Measurements from ENCODE around the gene CNTNAP2.
"Not testable (repeated sequence)": the region's sequence is repeated elsewhere in the genome, so short reads cannot be mapped to it uniquely, and the experiment has no call there.

Gene CNTNAP2

DNA sequence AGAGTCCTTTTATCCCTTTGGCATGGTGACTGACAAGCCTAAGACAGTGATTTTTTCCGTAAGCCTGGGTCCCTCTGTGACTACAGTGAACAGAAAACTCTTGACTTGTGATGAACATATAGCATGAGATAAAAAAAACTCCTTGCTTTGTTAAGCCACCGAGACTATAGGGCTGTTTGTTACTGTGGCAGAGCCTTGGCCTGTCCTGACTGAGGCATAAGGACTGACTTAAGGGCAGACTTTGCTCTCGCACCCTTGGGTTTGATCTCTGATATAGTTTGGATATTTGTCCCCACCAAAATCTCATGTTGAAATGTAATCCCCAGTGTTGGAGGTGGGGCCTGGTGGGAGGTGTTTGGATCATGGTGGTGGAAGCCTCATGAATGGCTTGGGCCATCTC lies 2157.5 kb downstream of the CNTNAP2 start:
- no peak for DNase-seq (ENCODE audit: low read depth in 1 of 2, low spot score in 1 of 2)

- no peak for DNase-seq (ENCODE audit: low read depth in 1 of 2, low spot score in 1 of 2)
These were observed 2158.8 kb downstream of the CNTNAP2 start for GRCh38 chr7:148275359-148275890.

DNA sequence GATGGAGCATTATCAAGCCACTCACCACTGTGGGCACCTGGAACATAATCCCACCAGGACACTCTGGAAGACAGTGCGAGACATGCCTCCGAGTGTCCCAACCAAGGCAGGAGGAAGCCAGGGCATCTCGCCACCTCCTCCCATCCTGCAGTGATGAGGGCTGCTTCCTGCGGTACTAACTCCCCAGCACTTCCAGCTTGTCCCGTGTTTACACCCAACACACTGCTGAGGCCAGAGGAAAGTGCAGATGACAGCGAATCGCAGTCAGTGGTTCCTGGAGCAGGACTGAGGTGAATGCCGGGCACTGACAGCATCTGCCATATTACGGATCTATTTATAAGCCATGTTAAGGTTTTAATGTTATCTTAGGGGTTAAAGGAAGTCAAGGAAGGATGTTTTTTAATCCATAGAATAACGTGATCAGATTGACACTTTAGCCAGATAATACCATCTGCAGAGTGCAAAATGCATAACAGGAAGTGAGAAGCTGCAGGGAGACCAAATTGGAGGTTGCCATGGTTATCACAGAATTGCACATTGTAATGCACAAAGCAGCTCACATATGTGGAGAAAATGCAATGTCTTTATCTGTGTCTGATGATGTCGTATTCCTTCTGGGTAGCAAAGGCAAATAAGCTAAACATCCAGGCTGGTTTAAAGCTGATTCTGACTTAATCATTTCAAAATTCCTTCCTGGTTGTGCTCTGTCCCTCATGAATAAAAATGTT lies 2159.9 kb downstream of the CNTNAP2 start:
- no peak for DNase-seq (ENCODE audit: low read depth in 1 of 2, low spot score in 1 of 2)

DNA sequence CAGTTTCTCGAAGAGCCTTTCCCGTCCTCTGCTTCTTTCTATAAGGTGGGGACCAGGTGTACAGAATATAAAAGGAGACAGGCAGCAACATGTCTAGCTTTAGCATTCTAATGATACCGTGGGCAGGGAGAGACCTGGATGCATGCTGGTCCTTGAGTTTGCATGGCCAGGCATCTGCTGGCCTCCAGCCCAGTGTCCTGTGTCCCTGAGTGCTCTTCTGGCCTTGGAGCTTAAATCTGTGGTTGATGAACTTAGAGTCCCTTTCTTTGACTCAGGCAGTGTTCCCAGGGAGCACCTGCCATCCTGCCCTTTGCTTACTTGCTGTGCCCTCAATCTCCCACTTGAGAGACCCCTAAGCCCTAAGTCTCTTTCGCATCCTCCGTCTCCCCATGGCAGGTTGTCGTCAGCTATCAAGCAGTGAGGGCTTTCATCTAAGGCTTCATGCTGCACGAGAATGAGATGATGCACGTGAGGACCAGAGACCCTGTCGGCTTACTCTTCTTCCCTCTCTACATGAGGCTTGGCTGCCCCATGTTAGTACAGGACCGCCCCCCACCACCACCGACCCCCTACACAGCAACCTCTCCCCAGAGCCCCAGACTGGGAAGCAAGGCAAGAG lies 2160.6 kb downstream of the CNTNAP2 start:
- DNase-seq (ENCODE audit: low read depth in 1 of 2, low spot score in 1 of 2): no peak

DNA sequence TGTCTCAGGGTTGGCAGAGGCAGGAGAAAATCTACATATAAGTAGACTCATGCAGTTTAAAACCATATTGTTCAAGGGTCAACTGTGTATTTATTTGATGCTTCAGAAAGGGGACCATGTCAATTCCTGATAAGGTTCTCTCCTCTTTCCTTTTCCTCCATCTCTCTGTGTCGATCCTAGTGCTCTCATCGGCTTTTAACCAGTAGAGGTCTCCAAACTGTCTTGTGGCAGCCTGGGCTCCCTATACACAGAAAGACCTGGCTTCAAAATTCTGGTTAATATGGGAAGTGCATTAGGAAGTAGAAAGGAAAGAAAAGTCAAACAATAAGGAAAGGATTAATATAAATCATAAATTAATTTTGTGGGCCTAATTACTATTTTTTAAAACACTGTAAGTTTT lies 2169.5 kb downstream of the CNTNAP2 start:
- no peak for DNase-seq (ENCODE audit: low read depth in 1 of 2, low spot score in 1 of 2)

DNA sequence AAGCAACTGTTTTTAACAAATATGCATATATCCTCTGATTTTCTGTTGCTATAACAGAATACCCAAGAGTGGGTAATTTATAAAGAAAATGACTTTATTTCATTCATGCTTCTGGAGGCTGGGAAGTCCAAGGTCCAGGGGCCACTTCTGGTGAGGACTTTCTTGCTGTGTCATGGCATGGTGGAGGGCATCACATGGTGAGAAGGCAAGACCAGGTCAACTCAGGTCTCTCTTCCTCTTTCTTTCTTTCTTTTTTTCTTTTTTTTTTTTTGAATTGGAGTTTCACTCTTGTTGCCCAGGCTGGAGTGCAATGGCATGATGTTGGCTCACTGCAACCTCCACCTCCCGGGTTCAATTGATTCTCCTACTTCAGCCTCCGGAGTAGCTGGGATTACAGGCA lies 2170.9 kb downstream of the CNTNAP2 start:
- DNase-seq (ENCODE audit: low read depth in 1 of 2, low spot score in 1 of 2): no peak

DNA sequence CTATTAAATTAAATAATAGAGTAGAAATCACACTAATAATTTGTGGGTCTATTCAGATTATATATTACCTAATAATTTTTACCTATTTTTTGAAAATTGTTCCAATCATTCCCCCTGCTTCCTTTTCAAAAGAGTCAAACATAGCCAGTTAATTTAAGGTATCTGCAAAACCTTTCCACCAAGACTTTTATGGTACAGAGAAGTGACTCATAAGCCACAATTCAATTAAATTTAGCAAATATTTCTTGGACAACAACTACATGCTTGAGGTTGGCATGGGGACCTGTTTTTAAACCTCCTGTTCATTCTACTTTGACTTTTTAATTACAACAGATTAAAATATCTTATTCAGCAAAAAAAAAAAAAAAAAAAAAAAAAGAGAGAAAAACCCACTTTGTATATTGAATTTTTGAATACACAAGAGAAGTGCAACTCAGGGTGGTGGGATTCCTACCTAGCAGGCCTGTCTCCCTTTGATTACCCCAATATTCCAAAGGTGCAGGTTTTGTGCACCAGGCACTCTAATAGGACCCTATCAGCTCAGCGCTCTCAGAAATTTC lies 2172.1 kb downstream of the CNTNAP2 start:
- DNase-seq (ENCODE audit: low read depth in 1 of 2, low spot score in 1 of 2): no peak

GRCh38 chr7:148289630-148290029 lies 2173.0 kb downstream of the CNTNAP2 start:
- DNase-seq (ENCODE audit: low read depth in 1 of 2, low spot score in 1 of 2): no peak

GRCh38 chr7:148290538-148290937 lies 2173.9 kb downstream of the CNTNAP2 start:
- no peak for DNase-seq (ENCODE audit: low read depth in 1 of 2, low spot score in 1 of 2)

DNA sequence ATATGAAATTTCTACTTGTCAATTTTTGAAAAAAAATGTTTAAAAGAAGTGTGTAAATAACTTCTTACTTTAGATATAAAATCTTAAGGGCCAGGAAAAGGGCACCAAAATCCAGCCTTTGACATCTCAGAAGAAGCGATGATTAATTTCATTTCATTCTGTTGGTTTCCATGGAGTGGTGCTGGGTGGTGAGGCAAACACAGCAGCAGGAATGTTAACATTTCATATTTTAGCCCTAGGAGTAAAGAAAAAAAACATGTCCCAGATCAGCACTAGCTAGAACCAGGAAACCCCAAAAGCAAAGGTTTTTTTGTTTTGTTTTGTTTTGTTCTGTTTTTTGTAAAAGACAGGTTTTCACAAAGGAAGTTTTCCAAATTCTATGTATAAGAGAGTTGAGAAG lies 2175.2 kb downstream of the CNTNAP2 start:
- DNase-seq (ENCODE audit: low read depth in 1 of 2, low spot score in 1 of 2): no peak

- no peak for DNase-seq (ENCODE audit: low read depth in 1 of 2, low spot score in 1 of 2)
These were observed 2180.5 kb downstream of the CNTNAP2 start for GRCh38 chr7:148296994-148297644.

DNA sequence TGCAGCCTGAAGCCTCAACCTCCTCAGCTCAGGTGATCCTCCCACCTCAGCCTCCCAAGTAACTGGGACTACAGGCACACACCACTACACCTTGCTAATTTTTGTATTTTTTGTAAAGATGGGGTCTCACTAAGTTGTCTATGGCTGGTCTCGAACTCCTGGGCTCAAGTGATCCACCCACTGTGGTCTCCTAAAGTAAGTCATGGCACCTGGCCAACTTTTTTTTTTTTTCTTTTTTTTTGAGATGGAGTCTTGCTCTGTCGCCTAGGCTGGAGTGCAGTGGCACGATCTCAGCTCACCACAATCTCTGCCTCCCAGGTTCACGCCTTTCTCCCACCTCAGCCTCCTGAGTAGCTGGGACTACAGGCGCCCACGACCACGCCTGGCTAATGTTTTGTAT lies 2182.2 kb downstream of the CNTNAP2 start:
- DNase-seq (ENCODE audit: low read depth in 1 of 2, low spot score in 1 of 2): not testable (repeated sequence)

GRCh38 chr7:148299350-148300276 lies 2183.0 kb downstream of the CNTNAP2 start:
- no peak for DNase-seq (ENCODE audit: low read depth in 1 of 2, low spot score in 1 of 2)

- not testable (repeated sequence) for DNase-seq (ENCODE audit: low read depth in 1 of 2, low spot score in 1 of 2)
These were observed 2185.8 kb downstream of the CNTNAP2 start for GRCh38 chr7:148302436-148302835.

DNA sequence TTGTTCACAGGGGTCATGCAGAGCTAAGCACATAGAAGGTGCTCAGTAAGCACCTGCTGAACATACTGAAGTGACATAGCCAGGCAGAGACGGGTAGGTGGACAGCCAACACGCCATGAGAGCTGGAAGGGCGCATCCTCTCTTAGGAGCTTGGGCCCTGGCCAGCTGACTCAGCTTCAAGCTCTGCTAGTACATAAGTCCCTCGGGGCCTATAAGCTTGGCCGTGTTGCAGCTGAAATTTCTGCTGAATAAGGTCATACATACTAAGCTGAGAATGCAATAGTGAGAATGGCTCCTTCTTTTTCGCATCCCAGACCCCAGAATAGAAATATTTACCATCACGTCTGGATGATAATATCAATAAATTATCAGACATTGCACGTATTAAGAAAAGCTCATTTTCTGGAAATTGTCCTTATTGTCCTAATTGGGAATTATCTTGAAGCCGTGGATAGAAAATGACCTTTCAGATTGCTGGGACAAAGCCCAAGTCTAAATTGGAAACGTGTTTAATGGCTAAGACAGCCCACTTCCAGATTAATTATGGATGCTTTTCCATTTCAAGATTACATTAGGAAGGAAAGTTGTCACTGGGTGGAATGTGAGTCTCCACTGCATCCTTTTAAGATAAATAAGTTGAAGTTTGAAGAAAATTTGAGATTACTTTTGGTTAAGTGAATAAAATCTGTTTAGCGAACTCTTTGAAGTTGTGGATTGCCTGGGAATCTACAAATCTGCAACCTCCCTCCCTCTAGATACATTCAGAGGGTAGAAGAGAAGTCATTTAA lies 2186.9 kb downstream of the CNTNAP2 start:
- no peak for DNase-seq (ENCODE audit: low read depth in 1 of 2, low spot score in 1 of 2)

- DNase-seq (ENCODE audit: low read depth in 1 of 2, low spot score in 1 of 2): no peak
These were observed 2187.4 kb downstream of the CNTNAP2 start for GRCh38 chr7:148304083-148304335.

- DNase-seq (ENCODE audit: low read depth in 1 of 2, low spot score in 1 of 2): no peak
These were observed 2187.9 kb downstream of the CNTNAP2 start for GRCh38 chr7:148304456-148304855.

DNA sequence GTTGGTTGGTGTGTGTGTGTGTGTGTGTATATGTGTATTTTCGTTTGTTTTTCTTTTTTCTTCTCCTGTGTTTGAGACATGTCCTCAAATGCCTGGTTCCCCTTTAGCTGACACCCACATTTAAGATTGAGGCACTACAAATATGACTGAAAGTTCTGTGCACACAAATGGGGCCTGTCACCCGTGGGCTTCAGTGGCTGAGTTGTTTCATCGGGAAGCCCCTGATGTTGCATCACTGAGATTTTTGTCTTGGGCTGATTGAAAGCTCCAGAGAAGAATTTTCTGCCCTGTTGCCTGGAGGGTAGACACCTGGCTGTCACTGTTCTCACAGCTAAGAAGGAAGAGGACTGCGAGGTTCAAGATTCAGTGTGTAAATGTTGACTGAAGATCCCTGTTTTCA lies 2190.2 kb downstream of the CNTNAP2 start:
- no peak for DNase-seq (ENCODE audit: low read depth in 1 of 2, low spot score in 1 of 2)

DNA sequence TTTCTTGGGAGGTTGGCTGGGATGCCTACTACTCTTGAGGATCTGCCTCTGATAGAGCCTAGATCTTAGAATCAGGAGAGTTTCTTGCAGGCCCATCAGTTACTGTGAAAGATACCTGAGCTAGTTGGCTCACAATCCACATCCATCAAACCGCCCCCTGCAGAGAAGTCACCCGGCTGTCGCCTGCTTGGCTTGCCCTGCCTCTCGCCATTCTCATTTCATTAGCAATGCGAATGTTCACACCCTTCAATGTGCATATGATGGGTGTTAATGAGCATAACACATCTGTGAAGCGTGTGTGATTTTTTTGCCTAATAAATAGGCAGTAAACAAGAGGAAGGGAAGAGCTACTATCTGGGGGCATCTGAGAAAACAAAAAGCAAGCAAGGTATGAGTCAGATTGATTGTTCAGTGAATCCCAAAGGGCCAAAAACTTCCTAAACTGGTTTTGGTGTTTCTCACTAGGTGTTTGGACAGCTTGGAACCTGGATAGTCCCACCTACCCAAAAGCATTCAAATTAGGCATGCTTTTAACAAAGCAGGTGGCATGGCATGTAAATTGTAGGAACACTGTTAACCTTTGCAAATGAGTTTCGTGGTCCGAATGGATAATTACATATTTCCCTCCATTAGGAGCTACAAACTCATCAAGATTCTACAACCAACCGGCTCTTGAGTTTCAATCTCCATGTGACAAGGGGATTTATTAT lies 2201.7 kb downstream of the CNTNAP2 start:
- no peak for DNase-seq (ENCODE audit: low read depth in 1 of 2, low spot score in 1 of 2)

DNA sequence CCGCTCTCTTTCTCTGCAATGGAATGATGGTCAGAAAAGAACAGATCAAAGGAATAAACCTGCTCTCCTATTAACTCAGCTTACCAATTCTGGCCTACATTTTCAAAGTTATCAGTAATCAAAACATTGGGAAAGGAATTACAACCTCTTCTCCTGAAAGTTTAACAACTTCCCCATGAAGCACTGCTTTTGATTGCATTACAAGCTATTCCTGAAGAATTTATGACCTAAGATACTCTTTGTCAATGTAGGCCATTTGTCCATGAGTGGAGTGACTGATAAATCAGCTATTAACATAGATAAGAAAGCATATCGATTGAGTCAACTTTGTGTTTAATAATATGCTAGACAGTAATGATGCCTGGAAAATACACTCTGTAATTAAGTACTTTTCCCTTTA lies 2202.2 kb downstream of the CNTNAP2 start:
- no peak for DNase-seq (ENCODE audit: low read depth in 1 of 2, low spot score in 1 of 2)

Data from stimulated activated CD4-positive, alpha-beta T cell treated with anti-CD3 and anti-CD28 coated beads, Interleukin-15, amount 100 ng/mL, for 1 hour (primary cell).